Lung microvascular endothelial cell (primary cell): ENCODE data around the gene DUT. TPM values are rescaled to one million over a fixed set of nuclear protein-coding genes. Genes with fewer than 3 reads are reported as not detected.
"Not testable (repeated sequence)": the region's sequence is repeated elsewhere in the genome, so short reads cannot be mapped to it uniquely, and the experiment has no call there.

Experiments
- DNase-seq, 2 donors: peaks; one replicate each; pipeline versions ENCODE4 v3.0.0 to v3.0.0-alpha.2; 2010; ENCODE audit warnings: low read depth in 2 of 2
- total RNA-seq: library from RNA; depleted of rRNA; stranded (reverse); fragments of >200 nt; gene quantifications from 2 replicates; pipeline ENCODE4 v1.2.1, GENCODE V29; 2014

The DUT gene
- total RNA-seq, result 34.9 and 35.5 TPM in 2 replicates

DNA sequence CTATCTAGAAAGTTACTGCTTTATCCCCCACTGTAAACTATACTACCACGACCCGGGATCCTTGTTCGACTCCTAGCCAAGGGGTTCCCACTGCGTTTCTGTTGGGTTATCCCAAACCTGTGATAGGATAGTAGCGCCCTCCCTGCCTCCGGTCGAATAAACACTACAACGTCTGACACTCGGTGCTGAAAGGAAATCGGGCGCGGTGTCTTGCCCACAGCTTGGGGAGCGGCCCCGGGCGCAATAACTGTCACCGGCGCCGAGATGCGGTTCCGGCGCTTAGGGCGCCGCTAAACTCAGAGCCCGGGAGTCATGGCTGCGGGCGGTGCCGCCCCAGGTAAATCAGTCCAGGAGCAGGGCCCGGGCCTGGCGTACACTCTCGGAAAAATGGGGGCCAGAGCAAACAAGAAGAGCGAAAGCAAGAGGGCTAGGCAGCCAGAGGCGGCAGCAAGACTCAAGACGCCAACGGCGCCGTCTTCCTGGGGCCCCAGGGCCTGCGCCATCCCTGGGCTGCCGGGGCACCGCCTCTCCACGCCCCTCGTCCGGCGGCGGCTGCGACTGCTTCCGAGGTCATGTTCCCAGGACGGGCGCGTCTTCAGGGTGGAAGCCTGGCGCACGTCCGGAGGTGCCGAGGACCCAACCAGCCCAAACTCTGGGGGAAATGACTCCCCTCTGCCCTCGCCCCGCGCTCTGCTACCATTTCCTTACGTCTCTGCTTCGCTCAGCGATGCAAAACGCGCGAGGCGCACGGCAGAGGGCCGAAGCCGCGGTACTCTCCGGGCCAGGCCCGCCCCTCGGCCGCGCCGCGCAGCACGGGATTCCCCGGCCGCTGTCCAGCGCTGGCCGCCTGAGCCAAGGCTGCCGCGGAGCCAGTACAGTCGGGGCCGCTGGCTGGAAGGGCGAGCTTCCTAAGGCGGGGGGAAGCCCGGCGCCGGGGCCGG lies at the start of gene DUT:
Gene DUT (plus strand): TSS at position 575 of the 941 bp plus-strand sequence. CDS start 87 bp downstream, at position 662.
- DNase-seq, result peak; percentile 88

- DNase-seq, result no peak
Observed at GRCh38 chr15:48281674-48282073, 49.6 kb upstream of the DUT start.

- no peak for DNase-seq
Observed at GRCh38 chr15:48282216-48282615, 49.0 kb upstream of the DUT start.

DNA sequence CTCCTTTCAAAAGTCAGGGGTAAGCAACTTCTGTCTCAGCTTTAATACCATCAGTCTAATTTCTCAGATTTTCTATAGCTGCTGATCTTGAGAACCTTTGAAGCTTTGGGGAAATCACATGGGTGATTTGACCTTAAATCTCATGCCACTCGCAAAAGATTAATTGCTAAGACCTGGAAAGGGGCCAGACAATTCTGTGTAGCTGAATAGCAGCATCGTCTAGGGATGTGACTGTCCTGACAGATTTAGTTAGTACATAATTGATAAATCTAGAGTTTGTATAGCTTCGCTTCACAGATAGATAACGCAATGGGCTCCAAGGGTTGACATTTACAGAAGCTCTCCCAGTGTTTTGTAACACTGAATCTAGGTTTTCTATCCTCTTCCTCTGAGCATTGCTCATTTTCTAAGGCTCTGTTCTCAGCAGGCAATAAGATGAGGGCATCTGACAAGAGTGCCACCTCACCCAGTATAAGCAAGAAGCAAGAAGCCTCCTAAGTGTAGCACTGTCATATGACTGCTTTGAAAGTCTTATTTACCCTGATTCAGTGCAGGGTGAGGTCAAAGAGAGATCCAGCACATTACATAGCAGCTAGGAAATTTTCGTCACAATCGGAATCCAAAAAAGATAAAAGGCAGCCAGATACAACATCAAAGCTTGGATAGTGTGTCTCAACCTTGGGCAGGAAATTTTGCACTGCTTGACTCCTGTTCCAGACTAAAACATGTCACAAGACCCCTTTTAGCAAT lies 47.7 kb upstream of the DUT start:
- DNase-seq, result no peak

DNA sequence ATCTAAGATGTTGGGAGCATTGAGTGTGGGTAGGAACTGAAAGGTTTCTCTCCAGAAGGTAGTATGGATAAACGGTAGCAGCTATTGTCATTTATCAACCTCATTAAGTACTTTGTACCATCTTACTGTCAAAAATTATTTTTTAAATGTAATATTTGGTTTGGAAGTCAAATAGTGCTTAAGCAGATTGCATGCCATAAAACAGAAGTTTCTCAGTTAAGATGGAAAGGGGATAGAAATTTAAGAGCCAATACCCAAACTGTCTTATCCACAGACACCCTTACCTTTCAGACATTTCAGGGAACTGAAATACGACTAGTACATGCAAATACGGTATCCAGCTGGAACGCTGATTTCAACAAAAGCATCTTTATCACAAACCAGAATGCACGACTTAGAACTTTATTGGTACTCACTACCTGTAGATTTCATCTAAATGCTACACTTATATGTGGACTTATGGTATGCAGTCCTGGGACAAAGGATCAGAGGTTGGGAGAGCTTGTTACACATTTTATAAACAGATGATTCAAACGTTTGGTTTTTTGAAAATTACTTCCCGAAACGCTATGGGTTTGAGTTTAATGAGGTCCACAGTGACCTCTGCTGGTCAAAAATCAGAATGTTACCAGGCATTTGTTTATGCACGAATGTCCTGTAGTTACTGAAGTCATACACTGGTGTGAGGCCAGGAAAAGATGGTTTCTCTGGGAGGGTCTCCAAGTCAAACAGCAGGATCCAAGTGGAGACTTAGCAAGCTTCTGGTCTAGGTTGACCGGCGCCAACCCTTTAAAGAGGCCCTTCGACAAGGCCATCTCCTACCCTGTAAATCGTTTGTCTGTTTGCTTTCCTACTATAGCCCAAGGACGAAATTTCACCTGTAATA lies 45.7 kb upstream of the DUT start:
- peak; percentile 81 to 86 for DNase-seq

DNA sequence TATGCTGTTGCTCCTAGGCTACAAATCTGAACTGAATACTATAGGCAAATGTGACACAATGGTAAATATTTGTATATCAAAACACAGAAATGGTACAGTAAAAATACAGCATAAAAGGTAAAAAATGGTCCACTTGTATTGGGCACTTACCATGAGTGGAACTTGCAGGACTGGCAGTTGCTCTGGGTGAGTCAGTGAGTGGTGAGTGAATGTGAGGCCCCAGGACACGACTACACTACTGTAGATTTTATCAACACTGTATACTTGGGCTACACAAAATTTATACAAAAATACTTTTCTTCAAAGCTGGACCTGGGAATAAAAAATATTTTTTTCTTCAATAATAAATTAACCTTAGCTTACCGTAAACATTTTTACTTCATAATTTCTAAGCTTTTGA lies 41.6 kb upstream of the DUT start:
- DNase-seq, result peak in 1 of 2 donors; percentile 4

- no peak for DNase-seq
Observed at GRCh38 chr15:48292458-48292857, 38.8 kb upstream of the DUT start.

DNA sequence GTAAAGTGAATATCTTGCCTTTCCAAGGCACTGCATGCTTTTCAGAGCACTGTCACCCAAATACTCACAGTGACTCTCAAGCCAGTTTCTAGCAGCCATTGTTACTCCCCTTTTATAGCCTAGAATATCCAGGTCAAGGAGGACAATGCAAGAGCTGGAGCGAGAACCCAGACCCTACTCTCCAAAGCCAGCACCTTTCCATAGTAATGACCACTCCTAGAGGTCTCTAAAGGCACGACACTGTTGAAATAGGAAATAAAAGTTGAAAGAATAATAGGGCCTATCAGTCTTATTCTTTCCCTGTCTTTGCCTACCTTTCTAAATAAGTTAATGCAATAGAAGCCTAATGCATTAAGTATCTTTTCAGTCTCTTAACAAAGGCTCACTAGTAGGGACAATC lies 33.6 kb upstream of the DUT start:
- no peak for DNase-seq

- DNase-seq, result no peak
Observed at GRCh38 chr15:48298914-48299313, 32.3 kb upstream of the DUT start.

GRCh38 chr15:48300038-48300437 lies 31.2 kb upstream of the DUT start:
- DNase-seq, result no peak

DNA sequence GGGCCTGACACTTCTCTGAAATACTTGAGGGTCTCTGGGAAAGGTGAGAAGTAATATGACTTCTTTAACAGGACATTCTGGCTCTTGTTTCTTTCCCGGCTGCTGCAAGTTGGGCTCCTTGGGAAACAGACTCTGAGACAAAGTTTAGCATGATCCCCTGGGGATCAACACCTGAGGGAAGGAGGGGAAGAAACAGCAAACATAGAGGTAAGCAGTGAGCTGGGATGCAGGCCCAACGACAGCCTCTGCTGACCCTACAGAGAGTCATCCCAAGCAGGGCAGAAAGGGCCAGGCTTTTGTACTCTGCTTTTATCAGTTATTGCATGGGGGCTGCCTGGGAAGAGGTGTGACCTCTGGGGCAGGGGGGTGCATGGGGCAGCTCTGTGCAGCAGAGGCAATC lies 26.8 kb upstream of the DUT start:
- DNase-seq, result no peak

- no peak for DNase-seq
Observed at GRCh38 chr15:48306639-48307038, 24.6 kb upstream of the DUT start.

DNA sequence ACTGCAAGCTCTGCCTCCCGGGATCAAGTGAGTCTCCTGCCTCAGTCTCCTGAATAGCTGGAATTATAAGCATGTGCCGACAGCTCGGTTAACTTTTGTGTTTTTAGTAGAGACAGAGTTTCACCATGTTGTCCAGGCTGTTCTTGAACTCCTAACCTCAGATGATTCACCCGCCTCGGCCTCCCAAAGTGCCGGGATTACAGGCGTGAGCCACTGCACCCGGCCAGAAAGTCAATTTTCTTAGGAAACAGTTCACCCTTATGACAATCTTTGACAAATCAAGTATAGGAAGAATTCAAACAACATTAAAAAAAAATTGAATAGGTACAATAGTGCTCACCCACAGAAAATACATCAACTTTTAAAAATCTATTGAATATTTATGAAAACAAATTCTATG lies 23.6 kb upstream of the DUT start:
- no peak for DNase-seq

DNA sequence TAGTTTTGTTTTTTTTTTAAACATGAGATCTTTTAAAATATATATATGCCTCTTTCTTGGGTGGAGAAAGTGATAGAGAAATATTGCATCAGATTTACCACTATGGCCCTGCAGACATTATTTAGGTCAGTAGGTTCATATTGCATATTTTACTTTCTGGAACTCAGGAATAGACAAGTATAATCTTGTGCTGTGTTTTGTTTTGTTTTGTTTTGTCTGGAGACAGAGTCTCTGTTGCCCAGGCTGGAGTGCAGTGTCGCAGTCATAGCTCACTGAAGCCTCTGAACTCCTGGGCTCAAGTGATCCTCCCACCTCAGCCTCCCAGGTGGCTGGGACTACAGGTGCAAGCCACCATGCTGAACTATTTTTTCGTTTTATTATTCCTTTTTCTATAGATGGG lies 21.5 kb upstream of the DUT start:
- DNase-seq, result no peak

DNA sequence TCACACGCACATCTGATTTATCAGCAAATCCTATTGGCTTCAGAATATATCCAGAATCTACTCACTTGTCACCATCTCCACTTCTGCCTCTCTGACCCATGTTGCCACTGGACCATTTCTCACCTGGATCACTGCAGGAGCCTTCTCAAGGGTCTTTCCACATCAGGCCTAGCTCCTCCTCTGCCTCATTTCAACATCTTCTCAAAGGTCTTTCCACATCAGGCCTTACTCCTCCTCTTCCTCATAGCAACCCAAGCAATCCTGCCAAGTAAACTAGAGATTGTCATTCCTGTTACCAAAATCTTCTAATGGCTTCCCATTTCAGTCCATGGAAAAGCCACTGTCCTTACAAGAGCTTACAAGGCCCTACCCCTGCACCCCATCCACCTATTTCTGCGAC lies 18.0 kb upstream of the DUT start:
- DNase-seq, result no peak

DNA sequence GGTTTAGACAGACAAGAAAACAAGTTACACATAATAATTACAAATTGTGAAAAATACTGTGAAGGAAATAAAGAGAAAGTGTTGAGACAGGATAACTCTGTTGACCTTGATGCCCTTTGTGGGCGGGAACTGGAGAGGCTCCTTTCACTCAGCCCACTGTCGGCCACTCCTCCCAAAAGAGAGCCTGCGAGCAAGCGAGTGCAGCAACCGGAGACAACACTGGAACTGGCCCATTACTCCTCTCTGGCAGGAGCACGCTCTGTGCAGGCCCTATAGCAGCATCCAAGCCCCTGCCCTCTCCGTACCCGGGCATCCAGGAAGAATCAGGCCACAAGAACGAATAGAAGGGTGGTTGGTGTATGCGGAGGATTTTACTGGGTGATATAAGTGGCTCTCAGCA lies 16.2 kb upstream of the DUT start:
- DNase-seq, result no peak

DNA sequence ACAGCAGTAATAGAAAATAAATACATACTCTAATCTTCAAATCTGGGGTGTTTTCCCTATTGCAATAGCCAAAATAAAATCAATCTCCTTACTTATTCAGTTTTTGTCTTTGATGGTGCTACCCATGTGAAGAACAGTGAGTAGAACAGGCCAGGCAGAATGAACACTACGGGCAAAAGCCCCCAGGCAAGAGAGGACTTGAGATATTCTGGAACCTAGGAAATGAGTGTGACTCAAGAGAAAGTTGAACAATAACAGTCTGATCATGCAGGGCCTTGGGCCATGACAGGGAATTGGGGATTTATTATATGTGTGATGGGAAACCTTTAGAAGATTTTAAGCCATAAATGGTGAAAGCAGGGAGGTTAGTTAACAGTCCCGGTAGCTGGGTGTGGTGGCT lies 14.0 kb upstream of the DUT start:
- DNase-seq, result no peak

- no peak for DNase-seq
Observed at GRCh38 chr15:48318131-48318530, 13.1 kb upstream of the DUT start.

DNA sequence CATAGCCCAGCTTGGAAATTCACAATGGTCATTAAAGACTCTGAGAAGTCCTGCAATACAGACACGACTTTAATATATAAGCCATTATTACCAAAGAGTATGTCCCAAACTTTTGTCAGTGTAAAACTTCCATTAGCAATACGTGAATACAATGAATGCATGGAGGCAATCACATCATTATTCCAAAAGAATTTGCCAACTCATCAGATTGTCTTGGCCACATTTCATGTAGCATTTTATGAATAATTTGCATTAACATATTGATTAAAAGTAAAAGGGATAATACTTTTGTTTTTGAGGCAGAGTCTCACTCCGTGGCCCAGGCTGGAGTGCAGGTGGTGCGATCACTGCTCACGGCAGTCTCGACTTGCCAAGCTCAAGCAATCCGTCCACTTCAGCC lies 7.9 kb upstream of the DUT start:
- DNase-seq, result no peak

DNA sequence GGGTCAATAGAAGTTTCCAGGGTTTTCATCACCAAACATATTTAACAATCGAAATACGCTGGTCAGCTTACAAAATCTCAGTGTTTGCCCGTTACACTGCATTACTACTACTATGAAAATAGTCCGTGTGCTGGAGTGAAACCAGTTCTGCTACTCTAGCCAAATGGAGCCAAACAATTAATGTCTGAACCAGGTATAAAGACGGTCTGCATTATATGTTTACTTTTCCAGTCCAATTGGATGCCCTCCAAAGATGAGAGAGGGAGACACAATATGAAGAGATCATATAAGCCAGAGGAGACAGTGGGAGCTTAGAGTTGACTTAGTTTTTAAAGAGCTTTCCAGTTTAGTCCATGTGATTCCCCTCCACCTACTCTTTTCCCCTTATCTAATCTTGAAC lies 6.3 kb upstream of the DUT start:
- DNase-seq, result peak in 1 of 2 donors; percentile 3

GRCh38 chr15:48325400-48325799 lies 5.8 kb upstream of the DUT start:
- DNase-seq, result no peak

DNA sequence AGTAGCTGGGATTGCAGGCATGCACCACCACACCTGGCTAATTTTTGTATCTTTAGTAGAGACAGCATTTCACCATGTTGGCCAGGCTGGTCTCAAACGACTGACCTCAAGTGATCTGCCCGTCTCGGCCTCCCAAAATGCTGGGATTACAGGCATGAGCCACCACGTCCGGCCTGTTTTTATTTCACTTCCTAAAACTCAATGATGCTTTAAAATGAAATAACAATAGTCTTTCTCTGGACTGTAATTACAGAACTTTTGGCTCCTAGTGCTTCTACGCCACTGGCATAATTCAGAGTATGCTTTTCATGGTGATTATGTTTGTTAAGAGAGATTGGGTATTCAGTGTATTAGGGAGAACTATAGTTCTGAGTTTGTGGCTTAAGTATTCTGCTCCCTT lies 5.0 kb upstream of the DUT start:
- not testable (repeated sequence) for DNase-seq
